Measurements from ENCODE around the gene RAET1L.
A peak's percentile ranks its signal among the peaks of the same experiment; 100 is the strongest.
"Not testable (repeated sequence)": the region's sequence is repeated elsewhere in the genome, so short reads cannot be mapped to it uniquely, and the experiment has no call there.

RAET1L gene

GRCh38 chr6:150015281-150016001, 9.9 kb downstream of the RAET1L start:
- not testable (repeated sequence) for DNase-seq

- DNase-seq, result not testable (repeated sequence)
Observed at GRCh38 chr6:150014623-150015280, 10.6 kb downstream of the RAET1L start.

GRCh38 chr6:150013785-150014622, 11.3 kb downstream of the RAET1L start:
- not testable (repeated sequence) for DNase-seq

GRCh38 chr6:150012846-150013784, 12.2 kb downstream of the RAET1L start:
- not testable (repeated sequence) for DNase-seq

- no peak for DNase-seq
Observed at GRCh38 chr6:150008588-150008987, 16.7 kb downstream of the RAET1L start.

- peak; percentile 26 for DNase-seq
Observed at GRCh38 chr6:150006961-150007464, 18.3 kb downstream of the RAET1L start.

- no peak for DNase-seq
Observed at GRCh38 chr6:150005761-150006651, 19.3 kb downstream of the RAET1L start.

- DNase-seq, result peak; percentile 95
Observed at GRCh38 chr6:150004783-150005717, 20.3 kb downstream of the RAET1L start.

- DNase-seq, result no peak
Observed at GRCh38 chr6:150004101-150004782, 21.1 kb downstream of the RAET1L start.

GRCh38 chr6:150003599-150003998, 21.7 kb downstream of the RAET1L start:
- not testable (repeated sequence) for DNase-seq

GRCh38 chr6:150002710-150003109, 22.6 kb downstream of the RAET1L start:
- DNase-seq, result no peak

GRCh38 chr6:150001295-150002008, 23.9 kb downstream of the RAET1L start:
- DNase-seq, result no peak

GRCh38 chr6:149999636-150000035, 25.7 kb downstream of the RAET1L start:
- no peak for DNase-seq

- DNase-seq, result no peak
Observed at GRCh38 chr6:149995971-149996370, 29.4 kb downstream of the RAET1L start.

- no peak for DNase-seq
Observed at GRCh38 chr6:149995235-149995750, 30.0 kb downstream of the RAET1L start.

GRCh38 chr6:149991838-149992237, 33.5 kb downstream of the RAET1L start:
- DNase-seq, result no peak

GRCh38 chr6:149991472-149991795, 33.9 kb downstream of the RAET1L start:
- DNase-seq, result peak; percentile 38
